VCaP (cell line): Measurements from ENCODE around the gene TNFAIP6.

Experiments
- H3K27ac ChIP-seq: fragments of 450-650 bp; 2 replicates; pipeline ENCODE4 v1.5.1; 2017
- TF ChIP-seq, protein P1 (sequence below): fragments of 450-650 bp; conservative IDR thresholded peaks from 2 replicates; pipeline ENCODE4 v1.5.1; 2017; ENCODE audit warnings: mild to moderate bottlenecking, moderate library complexity

The TNFAIP6 gene

DNA sequence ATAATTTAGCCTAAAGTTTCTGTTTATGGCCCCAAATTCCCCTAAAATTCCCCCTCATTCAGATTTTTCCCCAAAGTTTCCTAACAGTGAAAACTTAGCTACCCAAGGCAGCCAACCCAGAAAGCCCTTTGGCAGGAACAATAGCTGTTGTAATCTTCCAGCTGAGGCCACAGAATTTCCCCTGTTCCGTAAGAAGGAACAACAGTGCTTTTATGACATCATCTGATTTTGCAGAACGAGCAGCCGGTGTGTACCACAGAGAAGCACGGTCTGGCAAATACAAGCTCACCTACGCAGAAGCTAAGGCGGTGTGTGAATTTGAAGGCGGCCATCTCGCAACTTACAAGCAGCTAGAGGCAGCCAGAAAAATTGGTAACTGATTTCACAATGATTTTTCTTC, 6.3 kb downstream of the TNFAIP6 start:
- H3K27ac ChIP-seq: no peak overlapping the region
- TF ChIP-seq, protein P1, sequence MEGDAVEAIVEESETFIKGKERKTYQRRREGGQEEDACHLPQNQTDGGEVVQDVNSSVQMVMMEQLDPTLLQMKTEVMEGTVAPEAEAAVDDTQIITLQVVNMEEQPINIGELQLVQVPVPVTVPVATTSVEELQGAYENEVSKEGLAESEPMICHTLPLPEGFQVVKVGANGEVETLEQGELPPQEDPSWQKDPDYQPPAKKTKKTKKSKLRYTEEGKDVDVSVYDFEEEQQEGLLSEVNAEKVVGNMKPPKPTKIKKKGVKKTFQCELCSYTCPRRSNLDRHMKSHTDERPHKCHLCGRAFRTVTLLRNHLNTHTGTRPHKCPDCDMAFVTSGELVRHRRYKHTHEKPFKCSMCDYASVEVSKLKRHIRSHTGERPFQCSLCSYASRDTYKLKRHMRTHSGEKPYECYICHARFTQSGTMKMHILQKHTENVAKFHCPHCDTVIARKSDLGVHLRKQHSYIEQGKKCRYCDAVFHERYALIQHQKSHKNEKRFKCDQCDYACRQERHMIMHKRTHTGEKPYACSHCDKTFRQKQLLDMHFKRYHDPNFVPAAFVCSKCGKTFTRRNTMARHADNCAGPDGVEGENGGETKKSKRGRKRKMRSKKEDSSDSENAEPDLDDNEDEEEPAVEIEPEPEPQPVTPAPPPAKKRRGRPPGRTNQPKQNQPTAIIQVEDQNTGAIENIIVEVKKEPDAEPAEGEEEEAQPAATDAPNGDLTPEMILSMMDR: no peak

DNA sequence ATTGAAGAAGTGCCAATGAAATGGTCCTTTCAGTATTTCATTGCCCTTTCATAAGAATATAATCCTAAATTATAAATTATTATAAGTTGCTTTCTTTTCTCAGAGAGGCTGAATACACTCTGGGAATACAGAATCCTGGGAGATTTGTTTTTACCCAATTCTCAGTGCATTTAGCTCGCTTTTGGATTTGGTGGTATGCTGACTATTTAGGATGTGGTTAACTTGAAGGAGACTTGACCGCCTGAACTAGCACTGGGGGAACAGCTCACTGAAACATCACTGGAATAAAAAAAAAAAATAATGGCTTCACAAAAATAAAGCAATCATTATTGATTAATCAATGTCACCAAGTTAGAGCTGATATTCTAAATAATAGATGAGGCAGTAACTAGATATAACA, 10.2 kb downstream of the TNFAIP6 start:
- H3K27ac ChIP-seq: no peak overlapping the region
- TF ChIP-seq, protein P1: no peak

DNA sequence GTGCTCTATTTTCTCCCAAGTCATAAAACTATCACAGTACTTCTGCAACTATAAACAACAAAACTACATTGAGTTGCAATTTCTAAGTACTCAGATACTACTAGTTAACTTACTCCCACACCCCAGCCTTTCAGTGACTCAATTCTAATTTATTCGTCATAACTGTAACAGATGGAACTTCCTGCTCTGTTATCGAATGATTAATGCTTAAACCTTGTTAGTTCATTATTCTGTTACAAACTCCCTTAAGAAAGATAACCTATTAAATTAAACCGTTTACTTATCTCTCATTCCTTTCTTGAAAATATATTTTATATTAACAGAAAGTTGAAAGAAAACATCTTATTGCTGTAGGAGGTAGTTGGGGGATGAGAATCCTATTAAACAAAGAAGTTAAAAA, 17.0 kb downstream of the TNFAIP6 start:
- H3K27ac ChIP-seq: no peak overlapping the region
- TF ChIP-seq, protein P1: no peak

DNA sequence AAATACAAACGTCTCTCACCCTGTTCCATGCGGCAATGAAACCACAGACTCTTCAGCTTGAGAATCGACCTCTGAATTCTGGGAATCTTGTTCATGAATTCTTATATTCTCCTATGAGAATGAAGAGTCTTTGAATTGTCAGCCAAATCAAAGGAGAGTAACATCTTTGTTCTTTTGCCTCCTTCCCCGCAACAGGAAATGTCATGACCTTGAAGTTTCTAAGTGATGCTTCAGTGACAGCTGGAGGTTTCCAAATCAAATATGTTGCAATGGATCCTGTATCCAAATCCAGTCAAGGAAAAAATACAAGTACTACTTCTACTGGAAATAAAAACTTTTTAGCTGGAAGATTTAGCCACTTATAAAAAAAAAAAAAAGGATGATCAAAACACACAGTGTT, 21.8 kb downstream of the TNFAIP6 start:
- TF ChIP-seq, protein P1: no peak
- H3K27ac ChIP-seq: no peak overlapping the region

DNA sequence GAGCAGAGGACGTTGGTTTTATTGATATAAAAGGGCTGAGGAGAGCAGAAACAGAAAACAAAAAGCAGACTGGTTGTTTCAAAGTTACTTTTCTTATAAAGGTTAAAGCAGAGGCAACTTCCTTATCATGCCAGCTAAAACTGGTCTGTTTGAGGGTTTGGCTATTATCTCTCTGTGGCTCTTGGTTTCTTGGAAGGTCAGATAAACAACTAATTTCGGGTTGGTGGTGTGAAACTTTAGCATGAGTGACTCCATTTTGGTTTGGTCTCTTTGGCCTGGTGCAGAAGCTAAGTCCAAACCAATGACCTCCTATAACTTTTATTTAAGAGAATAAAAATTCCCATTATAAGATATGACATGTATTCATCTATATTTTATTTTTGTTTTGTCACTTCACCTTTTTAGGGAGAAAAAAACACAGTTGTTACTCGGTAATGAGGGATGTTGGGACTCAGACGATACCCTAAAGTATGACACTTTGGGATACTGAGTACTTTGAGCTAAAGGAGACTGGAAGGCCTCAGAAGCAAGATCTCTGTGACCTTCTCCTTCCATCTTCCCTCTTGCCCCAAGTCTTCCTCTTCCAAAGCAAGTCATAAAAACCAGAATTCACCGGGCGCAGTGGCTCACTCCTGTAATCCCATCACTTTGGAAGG, 23.3 kb downstream of the TNFAIP6 start:
- TF ChIP-seq, protein P1: no peak
- H3K27ac ChIP-seq: no peak overlapping the region

DNA sequence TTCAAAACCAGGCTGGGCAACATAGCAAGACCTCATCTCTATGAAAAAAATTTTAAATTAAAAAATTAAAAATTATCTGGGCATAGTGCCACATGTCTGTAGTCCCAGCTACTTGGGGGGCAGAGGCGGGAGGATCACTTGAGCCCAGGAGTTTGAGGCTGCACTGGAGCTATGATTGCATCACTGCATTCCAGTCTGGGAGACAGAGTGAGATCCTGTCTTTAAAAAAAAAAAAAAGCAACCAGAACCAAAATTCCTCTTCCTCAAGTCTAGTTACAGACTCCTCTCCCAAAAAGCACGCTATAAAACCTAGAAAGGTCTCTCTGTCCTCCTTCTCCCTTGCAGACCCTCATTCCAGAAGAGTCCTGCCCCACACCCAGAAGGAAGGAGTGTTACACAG, 23.9 kb downstream of the TNFAIP6 start:
- TF ChIP-seq, protein P1: no peak
- no peak overlapping the region for H3K27ac ChIP-seq

DNA sequence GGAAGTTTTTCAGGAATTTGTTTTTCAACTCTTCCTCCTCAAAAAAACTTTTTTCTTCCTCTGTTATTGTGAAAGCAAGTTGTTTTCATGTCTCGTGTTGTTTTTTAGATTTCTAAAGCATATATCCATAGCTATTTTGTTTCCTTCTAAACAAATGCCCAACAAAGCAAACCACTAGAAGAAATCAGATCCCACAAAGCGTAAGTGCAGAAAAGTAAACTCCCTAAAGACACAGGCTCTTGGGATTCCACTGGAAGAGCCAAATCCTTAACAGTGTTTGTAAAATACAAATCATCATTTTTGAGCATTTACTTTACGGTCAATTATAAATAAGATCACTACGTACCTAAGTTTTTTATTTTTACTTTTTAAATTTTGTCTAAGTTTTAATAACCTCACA, 30.6 kb downstream of the TNFAIP6 start:
- H3K27ac ChIP-seq: no peak overlapping the region
- TF ChIP-seq, protein P1: no peak
